ENCODE measurements around the gene TSPAN11. TPM values are rescaled to one million over a fixed set of nuclear protein-coding genes. Genes with fewer than 3 reads are reported as not detected.

Gene TSPAN11
- polyA plus RNA-seq, 2 of the 4 experiments (the other 2 are of a cell fraction) = 0.01 to 0.06 TPM

DNA sequence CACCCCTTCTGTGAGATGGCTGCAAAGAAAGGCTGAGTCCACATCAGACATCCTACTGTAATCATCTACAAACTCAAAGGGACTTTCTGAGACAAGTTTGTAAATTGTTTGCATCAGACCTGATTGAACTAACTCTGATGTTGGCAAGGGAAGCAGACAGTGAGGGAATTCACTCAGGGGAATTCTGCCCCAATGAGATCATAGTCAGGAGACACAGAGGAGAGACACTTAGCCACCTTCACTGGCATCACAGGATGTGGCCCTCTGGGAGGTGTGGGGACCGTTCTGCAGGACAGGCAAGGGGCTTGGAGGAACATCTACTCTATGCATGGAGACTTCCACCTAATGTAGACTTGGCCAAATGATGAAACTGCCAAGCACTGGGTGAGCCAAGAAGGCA is 76.5 kb downstream of the TSPAN11 start:
- no peak for FAIRE-seq
- Histone ChIP-seq H3K4me1 (peaks cover 25% of the 10 kb centered on the region), H3K4me2 (0 out of 3 replicates have a peak overlapping the region, but pooled peaks have one; percentile 23), H3K4me3 (no peak overlapping the region), H3K9me3 (no peaks in the 10 kb centered on the region), H3K27ac (peak overlapping the region in 1 of 2 experiments; percentile 20; a peak in 1 of 6 replicates)
- ChIA-PET POLR2A (no interaction called here), CTCF (no interaction called here)
- TF ChIP-seq MAFK (IDR thresholded peaks at IDR 0.05; ENCODE audit: partially characterized antibody) (no peak), POLR2AphosphoS2 (conservative IDR thresholded peaks at IDR 0.05; ENCODE audit: low read length) (no peak)
- TF ChIP-seq, protein P1, sequence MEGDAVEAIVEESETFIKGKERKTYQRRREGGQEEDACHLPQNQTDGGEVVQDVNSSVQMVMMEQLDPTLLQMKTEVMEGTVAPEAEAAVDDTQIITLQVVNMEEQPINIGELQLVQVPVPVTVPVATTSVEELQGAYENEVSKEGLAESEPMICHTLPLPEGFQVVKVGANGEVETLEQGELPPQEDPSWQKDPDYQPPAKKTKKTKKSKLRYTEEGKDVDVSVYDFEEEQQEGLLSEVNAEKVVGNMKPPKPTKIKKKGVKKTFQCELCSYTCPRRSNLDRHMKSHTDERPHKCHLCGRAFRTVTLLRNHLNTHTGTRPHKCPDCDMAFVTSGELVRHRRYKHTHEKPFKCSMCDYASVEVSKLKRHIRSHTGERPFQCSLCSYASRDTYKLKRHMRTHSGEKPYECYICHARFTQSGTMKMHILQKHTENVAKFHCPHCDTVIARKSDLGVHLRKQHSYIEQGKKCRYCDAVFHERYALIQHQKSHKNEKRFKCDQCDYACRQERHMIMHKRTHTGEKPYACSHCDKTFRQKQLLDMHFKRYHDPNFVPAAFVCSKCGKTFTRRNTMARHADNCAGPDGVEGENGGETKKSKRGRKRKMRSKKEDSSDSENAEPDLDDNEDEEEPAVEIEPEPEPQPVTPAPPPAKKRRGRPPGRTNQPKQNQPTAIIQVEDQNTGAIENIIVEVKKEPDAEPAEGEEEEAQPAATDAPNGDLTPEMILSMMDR (IDR thresholded peaks at IDR 0.05) = no peak
- peak in 1 of 2 experiments; percentile 22 for DNase-seq (ENCODE audit: low read depth in 1 of 2, low spot score in 1 of 2)
- ATAC-seq = no peak; a peak in 1 of 6 replicates
- 8% methylated on average over 1 of the region's 1 CpG for WGBS (ENCODE audit: missing lambda C conversion rate)

DNA sequence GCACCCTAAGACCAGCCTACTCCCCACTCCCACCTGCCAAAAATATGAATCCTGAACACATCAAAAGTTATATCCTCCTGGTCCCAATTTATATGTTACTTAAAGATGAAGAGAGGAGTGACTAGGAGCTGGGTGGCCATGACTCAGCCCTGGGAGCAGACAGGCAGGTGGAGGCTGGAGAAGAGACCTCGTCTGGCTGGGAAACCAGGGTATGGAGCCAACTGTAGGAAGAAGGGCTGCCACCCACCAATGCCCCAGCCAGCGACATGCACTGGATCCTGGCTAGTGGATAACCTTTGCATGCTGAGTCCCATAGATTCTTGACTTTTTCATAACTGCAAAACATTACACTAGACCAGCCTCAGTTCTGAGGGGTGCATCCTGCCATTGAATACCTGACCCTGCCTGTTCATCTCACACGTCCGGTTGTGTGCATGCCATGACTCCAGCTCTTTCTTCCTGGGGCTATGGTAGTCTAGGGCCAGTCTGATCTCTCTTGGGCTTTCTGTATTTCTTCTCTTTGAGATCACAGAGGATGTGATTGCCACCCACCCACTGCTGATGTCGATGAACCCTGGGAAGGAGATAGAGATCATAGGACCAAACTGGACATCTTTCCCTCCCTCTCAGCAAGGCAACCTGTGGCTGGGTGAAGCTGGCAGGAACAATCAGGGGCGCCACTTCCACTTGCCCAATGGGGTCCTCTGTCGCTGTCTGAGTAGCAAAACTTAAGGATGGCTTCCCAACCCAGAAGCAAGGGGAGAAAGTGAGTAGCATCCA is 77.5 kb downstream of the TSPAN11 start:
- Histone ChIP-seq H3K4me1 (peaks cover 25% of the 10 kb centered on the region), H3K9me3 (no peaks in the 10 kb centered on the region), H3K4me3 (no peak overlapping the region), H3K4me2 (no peak overlapping the region), H3K27ac (peak overlapping the region in 1 of 2 experiments; percentile 19; a peak in 1 of 6 replicates)
- ATAC-seq = no peak
- ChIA-PET CTCF (no interaction called here), POLR2A (no interaction called here)
- 77% methylated on average over 7 of the region's 7 CpGs for WGBS (ENCODE audit: missing lambda C conversion rate)
- TF ChIP-seq KDM5A (IDR thresholded peaks at IDR 0.05) = no peak
- TF ChIP-seq ZFP36 (IDR thresholded peaks at IDR 0.05; ENCODE audit: borderline replicate concordance, partially characterized antibody) = no peak
- TF ChIP-seq CEBPB (IDR thresholded peaks at IDR 0.05) = no peak
- TF ChIP-seq, protein P2, sequence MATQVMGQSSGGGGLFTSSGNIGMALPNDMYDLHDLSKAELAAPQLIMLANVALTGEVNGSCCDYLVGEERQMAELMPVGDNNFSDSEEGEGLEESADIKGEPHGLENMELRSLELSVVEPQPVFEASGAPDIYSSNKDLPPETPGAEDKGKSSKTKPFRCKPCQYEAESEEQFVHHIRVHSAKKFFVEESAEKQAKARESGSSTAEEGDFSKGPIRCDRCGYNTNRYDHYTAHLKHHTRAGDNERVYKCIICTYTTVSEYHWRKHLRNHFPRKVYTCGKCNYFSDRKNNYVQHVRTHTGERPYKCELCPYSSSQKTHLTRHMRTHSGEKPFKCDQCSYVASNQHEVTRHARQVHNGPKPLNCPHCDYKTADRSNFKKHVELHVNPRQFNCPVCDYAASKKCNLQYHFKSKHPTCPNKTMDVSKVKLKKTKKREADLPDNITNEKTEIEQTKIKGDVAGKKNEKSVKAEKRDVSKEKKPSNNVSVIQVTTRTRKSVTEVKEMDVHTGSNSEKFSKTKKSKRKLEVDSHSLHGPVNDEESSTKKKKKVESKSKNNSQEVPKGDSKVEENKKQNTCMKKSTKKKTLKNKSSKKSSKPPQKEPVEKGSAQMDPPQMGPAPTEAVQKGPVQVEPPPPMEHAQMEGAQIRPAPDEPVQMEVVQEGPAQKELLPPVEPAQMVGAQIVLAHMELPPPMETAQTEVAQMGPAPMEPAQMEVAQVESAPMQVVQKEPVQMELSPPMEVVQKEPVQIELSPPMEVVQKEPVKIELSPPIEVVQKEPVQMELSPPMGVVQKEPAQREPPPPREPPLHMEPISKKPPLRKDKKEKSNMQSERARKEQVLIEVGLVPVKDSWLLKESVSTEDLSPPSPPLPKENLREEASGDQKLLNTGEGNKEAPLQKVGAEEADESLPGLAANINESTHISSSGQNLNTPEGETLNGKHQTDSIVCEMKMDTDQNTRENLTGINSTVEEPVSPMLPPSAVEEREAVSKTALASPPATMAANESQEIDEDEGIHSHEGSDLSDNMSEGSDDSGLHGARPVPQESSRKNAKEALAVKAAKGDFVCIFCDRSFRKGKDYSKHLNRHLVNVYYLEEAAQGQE (IDR thresholded peaks at IDR 0.05) = no peak
- TF ChIP-seq RNF2 (IDR thresholded peaks at IDR 0.05; ENCODE audit: borderline replicate concordance, low read depth) = no peak
- TF ChIP-seq CHD2 (IDR thresholded peaks at IDR 0.05; ENCODE audit: low read length, partially characterized antibody) = no peak
- no peak for DNase-seq (ENCODE audit: low read depth in 1 of 2, low spot score in 1 of 2)
- no peak for FAIRE-seq

DNA sequence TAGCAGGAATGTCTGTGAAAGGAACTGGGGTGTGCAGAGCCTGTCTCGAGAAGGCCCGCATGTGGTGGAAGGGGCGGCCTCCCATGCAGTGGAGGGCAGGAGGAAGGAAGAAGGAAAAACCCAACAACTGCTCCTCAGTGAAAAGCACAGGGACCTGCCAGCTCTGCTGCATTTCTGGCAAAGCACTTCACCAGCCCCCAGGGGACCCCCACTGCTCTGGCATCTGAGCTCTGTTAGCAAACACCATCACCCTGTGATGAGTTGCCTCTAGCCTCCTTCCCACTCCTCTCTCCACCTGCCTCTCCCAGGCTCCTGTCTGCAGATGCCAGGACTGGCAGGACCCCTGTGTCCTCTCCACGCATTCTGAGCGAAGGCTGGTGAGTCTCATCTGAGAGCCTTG is 78.1 kb downstream of the TSPAN11 start:
- no peak for ATAC-seq
- Histone ChIP-seq H3K9me3 (no peaks in the 10 kb centered on the region), H3K27ac (no peak overlapping the region), H3K4me1 (peaks cover 25% of the 10 kb centered on the region), H3K4me2 (no peak overlapping the region), H3K4me3 (no peak overlapping the region)
- ChIA-PET CTCF (no interaction called here), POLR2A (no interaction called here)
- no peak for FAIRE-seq
- DNase-seq (ENCODE audit: low read depth in 1 of 2, low spot score in 1 of 2) = no peak
- 87% methylated on average over 5 of the region's 5 CpGs for WGBS (ENCODE audit: missing lambda C conversion rate)
- TF ChIP-seq FOSB (CRISPR knock-in tag; IDR thresholded peaks at IDR 0.05) (no peak), RARB (CRISPR knock-in tag; IDR thresholded peaks at IDR 0.05) (no peak), CBX8 (IDR thresholded peaks at IDR 0.05) (no peak), KDM5A (IDR thresholded peaks at IDR 0.05) (no peak), ESRRA (IDR thresholded peaks at IDR 0.05; ENCODE audit: borderline replicate concordance, low read length) (no peak), POLR2A (IDR thresholded peaks at IDR 0.05; ENCODE audit: low read length) (no peak), RAD21 (conservative IDR thresholded peaks at IDR 0.05 in 1 of 2, IDR thresholded peaks at IDR 0.05 in 1 of 2) (no peak), EP300 (IDR thresholded peaks at IDR 0.05) (no peak), EHF (CRISPR knock-in tag; IDR thresholded peaks at IDR 0.05) (no peak), JUN (IDR thresholded peaks at IDR 0.05) (no peak), HOXA7 (CRISPR knock-in tag; IDR thresholded peaks at IDR 0.05) (no peak)
- TF ChIP-seq, protein P3, sequence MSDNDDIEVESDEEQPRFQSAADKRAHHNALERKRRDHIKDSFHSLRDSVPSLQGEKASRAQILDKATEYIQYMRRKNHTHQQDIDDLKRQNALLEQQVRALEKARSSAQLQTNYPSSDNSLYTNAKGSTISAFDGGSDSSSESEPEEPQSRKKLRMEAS (IDR thresholded peaks at IDR 0.05) = no peak
- TF ChIP-seq, protein P4, sequence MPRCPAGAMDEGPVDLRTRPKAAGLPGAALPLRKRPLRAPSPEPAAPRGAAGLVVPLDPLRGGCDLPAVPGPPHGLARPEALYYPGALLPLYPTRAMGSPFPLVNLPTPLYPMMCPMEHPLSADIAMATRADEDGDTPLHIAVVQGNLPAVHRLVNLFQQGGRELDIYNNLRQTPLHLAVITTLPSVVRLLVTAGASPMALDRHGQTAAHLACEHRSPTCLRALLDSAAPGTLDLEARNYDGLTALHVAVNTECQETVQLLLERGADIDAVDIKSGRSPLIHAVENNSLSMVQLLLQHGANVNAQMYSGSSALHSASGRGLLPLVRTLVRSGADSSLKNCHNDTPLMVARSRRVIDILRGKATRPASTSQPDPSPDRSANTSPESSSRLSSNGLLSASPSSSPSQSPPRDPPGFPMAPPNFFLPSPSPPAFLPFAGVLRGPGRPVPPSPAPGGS (IDR thresholded peaks at IDR 0.05) = no peak
- TF ChIP-seq, protein P5, sequence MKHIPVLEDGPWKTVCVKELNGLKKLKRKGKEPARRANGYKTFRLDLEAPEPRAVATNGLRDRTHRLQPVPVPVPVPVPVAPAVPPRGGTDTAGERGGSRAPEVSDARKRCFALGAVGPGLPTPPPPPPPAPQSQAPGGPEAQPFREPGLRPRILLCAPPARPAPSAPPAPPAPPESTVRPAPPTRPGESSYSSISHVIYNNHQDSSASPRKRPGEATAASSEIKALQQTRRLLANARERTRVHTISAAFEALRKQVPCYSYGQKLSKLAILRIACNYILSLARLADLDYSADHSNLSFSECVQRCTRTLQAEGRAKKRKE (CRISPR knock-in tag; IDR thresholded peaks at IDR 0.05; ENCODE audit: low read depth) = no peak
- TF ChIP-seq, protein P2 (IDR thresholded peaks at IDR 0.05) = no peak

Measured in A549 (cell line).